BJ (cell line): ENCODE data around the gene SFXN4. TPM values are rescaled to one million over a fixed set of nuclear protein-coding genes. Genes with fewer than 3 reads are reported as not detected.
"Not testable (repeated sequence)": the region's sequence is repeated elsewhere in the genome, so short reads cannot be mapped to it uniquely, and the experiment has no call there.

Source experiments
- CTCF ChIA-PET: fragments of 350-600 bp; formaldehyde crosslinking; extraction: SDS; loops from one replicate; lab custom pipeline; 2021; ENCODE audit warnings: antibody characterized with exemption, inconsistent platforms; lab: Yijun Ruan, JAX
- POLR2A ChIA-PET: fragments of 300-600 bp; sonication (Branson Sonifier 250); formaldehyde crosslinking; extraction: SDS; loops from one replicate; lab custom pipeline; 2021; ENCODE audit warnings: antibody characterized with exemption; lab: Charles Lee
- DNase-seq: peaks from one replicate; pipeline ENCODE4 v3.0.0-alpha.2; 2011; ENCODE audit warnings: low read depth
- H3K27me3 ChIP-seq: 2 replicates; pipeline ENCODE4 v1.6.0; 2011; ENCODE audit warnings: low read length; ENCODE audit not compliant: control insufficient read depth, insufficient read depth
- H3K36me3 ChIP-seq: 2 replicates; pipeline ENCODE4 v1.5.1; 2011; ENCODE audit warnings: low read length; ENCODE audit not compliant: control insufficient read depth, insufficient read depth
- H3K4me3 ChIP-seq: 2 replicates; pipeline ENCODE4 v1.5.1; 2011; ENCODE audit warnings: low read depth, mild to moderate bottlenecking, control low read depth, low read length
- polyA plus RNA-seq: library from polyadenylated mRNA; depleted of rRNA; stranded (reverse); fragments of >200 nt; gene quantifications from 2 replicates; pipeline ENCODE4 v1.2.3, GENCODE V29; 2011
- TF ChIP-seq, protein P1 (sequence below): IDR thresholded peaks from 2 replicates; pipeline ENCODE4 v1.5.1; 2011; ENCODE audit warnings: low read depth, mild to moderate bottlenecking, control low read depth, inconsistent platforms, low read length, moderate library complexity; ENCODE audit not compliant: insufficient read depth

Gene SFXN4
- polyA plus RNA-seq, 1 experiment, result 9.6 TPM

DNA sequence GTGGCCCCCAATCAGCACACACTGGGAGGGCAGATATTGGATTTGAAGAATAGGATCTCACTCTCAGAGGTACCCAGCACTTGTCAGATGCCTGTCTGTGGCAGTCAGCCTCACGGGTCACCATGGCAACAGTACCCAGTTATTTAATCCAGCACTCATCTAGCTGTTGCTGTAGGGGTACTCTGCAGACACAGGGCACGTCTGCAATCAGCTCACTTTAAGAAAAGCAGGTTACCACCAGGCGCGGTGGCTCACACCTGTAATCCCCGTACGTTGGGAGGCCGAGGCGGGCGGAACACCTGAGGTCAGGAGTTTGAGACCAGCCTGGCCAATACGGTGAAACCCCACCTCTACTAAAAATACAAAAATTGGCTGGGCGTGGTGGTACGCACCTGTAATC lies 11.9 kb downstream of the SFXN4 start:
- DNase-seq, result no peak
- Histone ChIP-seq H3K36me3 (peaks cover 13% of the 10 kb centered on the region), H3K4me3 (no peak overlapping the region), H3K27me3 (no peaks in the 10 kb centered on the region)
- ChIA-PET POLR2A (no interaction called here), CTCF (no interaction called here)
- TF ChIP-seq, protein P1, sequence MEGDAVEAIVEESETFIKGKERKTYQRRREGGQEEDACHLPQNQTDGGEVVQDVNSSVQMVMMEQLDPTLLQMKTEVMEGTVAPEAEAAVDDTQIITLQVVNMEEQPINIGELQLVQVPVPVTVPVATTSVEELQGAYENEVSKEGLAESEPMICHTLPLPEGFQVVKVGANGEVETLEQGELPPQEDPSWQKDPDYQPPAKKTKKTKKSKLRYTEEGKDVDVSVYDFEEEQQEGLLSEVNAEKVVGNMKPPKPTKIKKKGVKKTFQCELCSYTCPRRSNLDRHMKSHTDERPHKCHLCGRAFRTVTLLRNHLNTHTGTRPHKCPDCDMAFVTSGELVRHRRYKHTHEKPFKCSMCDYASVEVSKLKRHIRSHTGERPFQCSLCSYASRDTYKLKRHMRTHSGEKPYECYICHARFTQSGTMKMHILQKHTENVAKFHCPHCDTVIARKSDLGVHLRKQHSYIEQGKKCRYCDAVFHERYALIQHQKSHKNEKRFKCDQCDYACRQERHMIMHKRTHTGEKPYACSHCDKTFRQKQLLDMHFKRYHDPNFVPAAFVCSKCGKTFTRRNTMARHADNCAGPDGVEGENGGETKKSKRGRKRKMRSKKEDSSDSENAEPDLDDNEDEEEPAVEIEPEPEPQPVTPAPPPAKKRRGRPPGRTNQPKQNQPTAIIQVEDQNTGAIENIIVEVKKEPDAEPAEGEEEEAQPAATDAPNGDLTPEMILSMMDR, result no peak

DNA sequence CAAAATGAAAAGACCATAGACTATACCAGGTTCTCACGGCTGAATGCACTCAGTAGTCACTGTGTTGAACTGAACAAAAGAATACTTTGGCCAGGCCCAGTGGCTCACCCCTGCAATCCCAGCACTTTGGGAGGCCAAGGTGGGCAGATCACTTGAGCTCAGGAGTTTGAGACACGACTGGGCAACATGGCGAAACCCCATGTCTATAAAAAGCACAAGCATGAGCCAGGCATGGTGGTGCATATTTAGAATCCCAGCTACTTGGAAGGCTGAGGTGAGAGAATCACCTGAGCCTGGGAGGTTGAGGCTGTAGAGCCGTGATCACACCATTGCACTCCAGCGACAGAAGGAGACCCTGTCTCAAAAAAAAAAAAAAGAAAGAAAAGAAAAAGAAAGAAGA lies 12.5 kb downstream of the SFXN4 start:
- POLR2A ChIA-PET, result no interaction called here
- DNase-seq, result no peak
- TF ChIP-seq, protein P1, result no peak
- peaks cover 13% of the 10 kb centered on the region for H3K36me3 ChIP-seq
- H3K4me3 ChIP-seq, result no peak overlapping the region
- H3K27me3 ChIP-seq, result no peaks in the 10 kb centered on the region
- CTCF ChIA-PET, result no interaction called here

DNA sequence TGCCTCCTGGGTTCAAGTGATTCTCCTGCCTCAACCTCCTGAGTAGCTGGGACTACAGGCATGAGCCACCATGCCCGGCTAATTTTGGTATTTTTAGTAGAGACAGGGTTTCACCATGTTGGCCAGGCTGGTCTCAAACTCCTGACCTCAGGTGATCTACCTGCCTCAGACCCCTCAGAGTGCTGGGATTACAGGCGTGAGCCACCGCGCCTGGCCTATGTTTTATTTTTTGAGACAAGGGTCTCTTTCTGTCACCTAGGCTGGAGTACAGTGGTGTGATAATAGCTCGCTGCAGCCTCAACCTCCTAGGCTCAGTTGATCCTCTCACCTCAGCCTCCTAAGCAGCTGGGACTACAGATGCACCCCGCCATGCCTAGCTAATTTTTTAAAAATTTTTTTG lies 13.9 kb downstream of the SFXN4 start:
- DNase-seq, POLR2A ChIA-PET, H3K4me3 ChIP-seq, H3K27me3 ChIP-seq: not testable (repeated sequence)
- H3K36me3 ChIP-seq, result peaks cover 14% of the 10 kb centered on the region
- CTCF ChIA-PET, result interaction anchor here (0.9 kb wide), 1 partner anchor 9 kb away, joined by 5 read pairs; no protein-coding TSS in a partner anchor

GRCh38 chr10:119149729-119150128 lies 15.8 kb downstream of the SFXN4 start:
- POLR2A ChIA-PET, result no interaction called here
- Histone ChIP-seq H3K4me3 (no peak overlapping the region), H3K36me3 (peaks cover 7% of the 10 kb centered on the region), H3K27me3 (no peaks in the 10 kb centered on the region)
- TF ChIP-seq, protein P1, result no peak
- no peak for DNase-seq
- CTCF ChIA-PET, result no interaction called here

DNA sequence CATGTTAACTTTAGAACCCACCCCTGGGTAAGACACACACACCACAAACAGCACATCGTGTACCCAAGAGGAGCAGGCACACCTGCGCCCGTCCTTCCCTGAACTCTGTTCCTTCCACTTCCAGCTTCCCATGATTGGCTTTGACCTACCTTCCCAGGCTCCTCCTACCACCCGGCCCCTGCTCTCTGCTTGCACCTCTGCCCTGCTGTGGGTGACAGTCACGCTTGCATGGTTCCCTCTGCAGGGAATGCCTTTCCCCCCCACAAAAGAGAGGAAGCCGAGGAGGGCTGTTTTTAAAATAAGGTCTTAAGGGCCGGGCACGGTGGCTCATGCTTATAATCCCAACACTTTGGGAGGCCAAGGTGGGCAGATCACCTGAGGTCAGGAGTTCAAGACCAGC lies 16.4 kb downstream of the SFXN4 start:
- H3K36me3 ChIP-seq, result peaks cover 6% of the 10 kb centered on the region
- TF ChIP-seq, protein P1, result no peak
- ChIA-PET CTCF (no interaction called here), POLR2A (no interaction called here)
- H3K27me3 ChIP-seq, result no peaks in the 10 kb centered on the region
- no peak for DNase-seq
- H3K4me3 ChIP-seq, result no peak overlapping the region

GRCh38 chr10:119143657-119144056 lies 21.9 kb downstream of the SFXN4 start:
- H3K27me3 ChIP-seq, result no peaks in the 10 kb centered on the region
- ChIA-PET CTCF (no interaction called here), POLR2A (no interaction called here)
- TF ChIP-seq, protein P1, result no peak
- H3K36me3 ChIP-seq, result peaks cover 5% of the 10 kb centered on the region
- DNase-seq, result no peak
- no peak overlapping the region for H3K4me3 ChIP-seq
